Measurements from ENCODE around the gene EHBP1L1.

EHBP1L1 gene

GRCh38 chr11:65616575-65617001 lies 40.7 kb downstream of the EHBP1L1 start:
- DNase-seq (ENCODE audit: low read depth in 3 of 3) = no peak

GRCh38 chr11:65617136-65617850 lies 41.4 kb downstream of the EHBP1L1 start:
- no peak for DNase-seq (ENCODE audit: low read depth in 3 of 3)

DNA sequence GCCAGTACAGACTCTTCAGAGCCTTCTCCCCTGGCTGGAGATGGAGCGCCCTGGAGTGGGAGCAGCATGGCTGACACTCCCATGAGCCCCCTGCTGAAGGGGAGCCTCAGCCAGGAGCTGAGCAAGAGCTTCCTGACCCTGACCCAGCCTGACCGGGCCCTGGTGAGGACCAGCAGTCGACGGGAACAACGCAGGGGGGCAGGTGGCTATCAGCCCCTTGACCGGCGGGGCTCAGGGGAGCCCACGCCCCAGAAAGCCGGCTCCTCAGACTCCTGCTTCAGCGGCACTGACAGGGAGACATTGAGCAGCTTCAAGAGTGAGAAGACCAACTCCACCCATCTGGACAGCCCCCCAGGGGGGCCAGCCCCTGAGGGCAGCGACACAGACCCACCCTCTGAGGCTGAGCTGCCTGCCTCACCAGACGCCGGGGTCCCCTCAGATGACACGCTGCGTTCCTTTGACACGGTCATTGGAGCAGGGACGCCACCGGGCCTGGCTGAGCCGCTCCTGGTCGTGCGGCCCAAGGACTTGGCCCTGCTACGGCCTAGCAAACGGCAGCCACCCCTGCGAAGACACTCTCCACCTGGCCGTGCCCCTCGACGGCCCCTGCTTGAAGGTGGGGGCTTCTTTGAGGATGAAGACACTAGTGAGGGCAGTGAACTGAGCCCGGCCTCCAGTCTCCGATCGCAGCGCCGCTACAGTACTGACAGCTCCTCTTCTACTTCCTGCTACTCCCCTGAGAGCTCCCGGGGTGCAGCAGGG lies 42.3 kb downstream of the EHBP1L1 start:
- no peak for DNase-seq (ENCODE audit: low read depth in 3 of 3)

DNA sequence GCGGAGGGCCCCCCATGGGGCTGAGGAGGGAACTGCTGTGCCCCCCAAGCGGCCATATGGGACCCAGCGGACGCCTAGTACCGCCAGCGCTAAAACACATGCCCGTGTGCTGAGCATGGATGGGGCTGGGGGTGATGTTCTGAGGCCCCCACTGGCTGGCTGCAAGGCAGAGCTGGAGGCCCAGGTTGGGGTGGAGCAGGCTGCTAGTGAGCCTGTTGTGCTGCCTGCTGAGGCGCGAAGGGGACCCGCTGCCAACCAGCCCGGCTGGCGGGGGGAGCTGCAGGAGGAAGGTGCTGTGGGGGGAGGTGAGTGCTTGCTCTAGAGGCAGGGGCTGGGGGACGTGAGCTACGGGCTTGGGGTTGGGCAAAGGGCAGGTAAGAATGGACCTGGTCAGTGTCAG lies 42.9 kb downstream of the EHBP1L1 start:
- DNase-seq (ENCODE audit: low read depth in 3 of 3) = no peak

DNA sequence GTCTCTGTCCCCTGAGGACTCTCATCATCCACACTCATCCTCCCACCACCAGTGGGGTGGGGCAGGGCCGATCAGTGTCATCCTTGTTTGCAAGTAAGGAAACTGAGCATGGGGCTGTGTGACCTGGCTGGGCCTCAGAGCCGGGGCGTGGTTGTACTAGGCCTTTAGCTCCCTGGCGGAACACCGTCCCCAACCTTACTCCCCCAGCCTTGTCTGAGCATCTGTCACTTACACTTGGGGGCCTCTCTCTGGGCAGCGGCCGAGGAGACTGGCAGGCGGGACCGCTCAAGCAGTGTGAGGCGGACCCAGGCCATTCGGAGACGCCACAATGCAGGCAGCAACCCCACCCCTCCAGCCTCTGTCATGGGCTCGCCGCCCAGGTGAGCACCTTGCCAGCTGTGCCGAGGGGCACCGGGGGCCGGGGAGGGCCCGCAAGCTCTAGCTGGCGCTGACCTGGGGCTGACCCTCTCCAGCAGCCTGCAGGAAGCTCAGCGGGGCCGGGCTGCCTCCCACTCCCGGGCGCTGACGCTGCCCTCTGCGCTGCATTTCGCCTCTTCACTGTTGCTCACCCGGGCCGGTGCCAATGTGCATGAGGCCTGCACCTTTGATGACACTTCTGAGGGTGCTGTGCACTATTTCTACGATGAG lies 43.6 kb downstream of the EHBP1L1 start:
- no peak for DNase-seq (ENCODE audit: low read depth in 3 of 3)

GRCh38 chr11:65620666-65621065 lies 44.8 kb downstream of the EHBP1L1 start:
- DNase-seq (ENCODE audit: low read depth in 3 of 3) = no peak

DNA sequence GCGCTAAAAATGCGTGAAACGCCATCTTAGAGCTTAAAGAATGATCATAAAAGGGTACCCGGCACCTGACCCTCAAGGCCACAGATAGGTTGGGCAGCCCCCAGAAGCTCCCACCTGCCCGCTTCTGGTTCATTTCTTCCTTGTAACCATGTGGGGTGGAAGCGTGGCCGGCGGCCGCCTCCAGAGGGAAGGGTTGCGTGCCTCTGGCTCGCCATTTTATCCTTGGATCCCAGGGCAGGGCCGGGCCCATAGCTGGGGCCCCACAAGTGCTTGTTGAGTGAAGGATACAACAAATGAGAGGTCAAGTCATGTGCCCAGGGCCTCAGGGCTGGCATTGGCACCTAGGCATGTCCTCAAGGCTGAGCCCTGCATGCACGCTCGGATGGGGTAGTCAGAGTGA lies 45.6 kb downstream of the EHBP1L1 start:
- no peak for DNase-seq (ENCODE audit: low read depth in 3 of 3)

GRCh38 chr11:65622011-65622410 lies 46.2 kb downstream of the EHBP1L1 start:
- DNase-seq (ENCODE audit: low read depth in 3 of 3) = no peak

DNA sequence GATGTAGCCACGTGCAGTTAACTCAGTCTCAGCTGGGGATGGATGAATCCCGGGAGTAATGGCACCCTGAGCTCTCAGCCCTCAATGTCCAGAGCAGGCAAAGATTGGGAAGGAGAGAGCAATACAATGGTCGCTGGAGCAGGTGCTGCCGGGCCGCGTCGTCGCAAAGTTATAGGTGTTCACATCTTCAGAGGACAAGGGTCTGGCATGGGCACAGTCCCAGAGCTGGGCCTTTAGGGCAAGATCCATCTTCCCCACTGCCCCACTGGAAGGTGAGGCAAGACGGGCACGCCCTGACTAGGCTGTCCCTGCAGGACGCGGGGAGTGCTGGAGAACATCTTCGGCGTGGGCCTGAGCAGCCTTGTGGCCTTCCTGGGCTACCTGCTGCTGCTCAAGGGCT lies 47.3 kb downstream of the EHBP1L1 start:
- no peak for DNase-seq (ENCODE audit: low read depth in 3 of 3)

DNA sequence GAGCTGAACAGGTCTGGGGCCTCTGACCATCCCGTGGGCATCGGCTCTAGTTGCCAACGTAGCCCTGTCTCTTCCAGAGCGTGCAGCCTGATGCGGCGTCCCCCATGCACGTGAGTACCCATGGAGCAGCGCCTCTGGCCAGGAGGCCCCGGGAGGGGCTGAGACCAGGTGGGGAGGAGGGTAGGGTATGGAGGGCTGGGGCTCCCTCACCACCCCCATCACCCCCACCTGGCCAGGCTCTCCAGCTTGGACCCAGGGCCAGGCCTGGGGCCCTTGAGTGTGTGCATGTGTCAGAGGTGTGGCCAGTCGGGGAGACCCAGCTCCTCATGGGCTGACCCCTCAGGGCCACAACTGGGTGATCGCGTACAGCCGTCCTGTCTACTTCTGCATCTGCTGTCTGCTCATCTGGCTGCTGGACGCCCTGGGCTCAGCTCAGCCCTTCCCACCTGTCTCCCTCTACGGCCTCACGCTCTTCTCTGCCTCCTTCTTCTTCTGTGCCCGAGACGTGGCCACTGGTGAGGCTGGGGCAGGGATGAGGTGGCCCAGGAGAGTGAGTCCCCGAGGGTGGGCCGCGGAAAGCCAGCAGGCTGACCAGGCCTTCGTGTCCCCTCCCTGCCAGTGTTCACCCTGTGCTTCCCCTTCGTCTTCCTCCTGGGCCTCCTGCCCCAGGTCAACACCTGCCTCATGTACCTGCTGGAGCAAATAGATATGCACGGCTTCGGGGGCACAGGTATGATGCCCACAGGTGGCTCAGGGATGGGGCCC lies 48.2 kb downstream of the EHBP1L1 start:
- DNase-seq (ENCODE audit: low read depth in 3 of 3) = no peak

- no peak for DNase-seq (ENCODE audit: low read depth in 3 of 3)
Measured at GRCh38 chr11:65624931-65625627, 49.2 kb downstream of the EHBP1L1 start.

GRCh38 chr11:65625628-65626342 lies 49.9 kb downstream of the EHBP1L1 start:
- no peak for DNase-seq (ENCODE audit: low read depth in 3 of 3)

- no peak for DNase-seq (ENCODE audit: low read depth in 3 of 3)
Measured at GRCh38 chr11:65627202-65627601, 51.3 kb downstream of the EHBP1L1 start.

DNA sequence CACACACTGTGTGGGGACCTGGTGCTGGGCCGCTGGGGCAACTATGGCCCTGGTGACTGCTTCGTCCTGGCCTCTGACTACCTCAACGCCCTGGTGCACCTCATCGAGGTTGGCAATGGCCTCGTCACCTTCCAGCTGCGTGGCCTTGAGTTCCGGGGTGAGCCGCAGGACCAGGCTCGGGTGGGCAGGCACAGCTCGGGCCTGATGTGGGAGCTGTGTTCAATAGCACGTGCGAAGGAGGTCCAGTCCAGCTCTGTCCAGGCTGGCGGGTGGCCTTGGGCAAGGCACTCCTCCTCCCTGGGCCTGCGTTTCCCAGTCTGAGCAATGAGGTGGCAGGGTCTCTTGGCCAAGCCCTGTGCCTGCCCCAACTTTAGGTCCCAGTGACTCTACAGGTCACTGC lies 53.7 kb downstream of the EHBP1L1 start:
- no peak for DNase-seq (ENCODE audit: low read depth in 3 of 3)

DNA sequence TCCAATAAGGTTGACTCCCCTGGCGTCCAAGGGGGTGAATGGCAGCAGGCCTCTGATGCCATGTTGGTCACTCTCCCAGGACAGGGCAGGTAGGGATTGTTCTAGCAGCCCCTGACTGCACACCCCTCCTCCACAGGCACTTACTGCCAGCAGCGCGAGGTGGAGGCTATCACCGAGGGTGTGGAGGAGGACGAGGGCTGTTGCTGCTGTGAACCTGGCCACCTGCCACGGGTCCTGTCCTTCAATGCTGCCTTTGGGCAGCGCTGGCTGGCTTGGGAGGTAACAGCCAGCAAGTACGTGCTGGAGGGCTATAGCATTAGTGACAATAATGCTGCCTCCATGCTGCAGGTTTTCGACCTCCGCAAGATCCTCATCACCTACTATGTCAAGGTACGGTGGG lies 54.4 kb downstream of the EHBP1L1 start:
- no peak for DNase-seq (ENCODE audit: low read depth in 3 of 3)

GRCh38 chr11:65633390-65634108 lies 57.7 kb downstream of the EHBP1L1 start:
- no peak for DNase-seq (ENCODE audit: low read depth in 3 of 3)

- no peak for DNase-seq (ENCODE audit: low read depth in 3 of 3)
Measured at GRCh38 chr11:65634109-65634436, 58.2 kb downstream of the EHBP1L1 start.

DNA sequence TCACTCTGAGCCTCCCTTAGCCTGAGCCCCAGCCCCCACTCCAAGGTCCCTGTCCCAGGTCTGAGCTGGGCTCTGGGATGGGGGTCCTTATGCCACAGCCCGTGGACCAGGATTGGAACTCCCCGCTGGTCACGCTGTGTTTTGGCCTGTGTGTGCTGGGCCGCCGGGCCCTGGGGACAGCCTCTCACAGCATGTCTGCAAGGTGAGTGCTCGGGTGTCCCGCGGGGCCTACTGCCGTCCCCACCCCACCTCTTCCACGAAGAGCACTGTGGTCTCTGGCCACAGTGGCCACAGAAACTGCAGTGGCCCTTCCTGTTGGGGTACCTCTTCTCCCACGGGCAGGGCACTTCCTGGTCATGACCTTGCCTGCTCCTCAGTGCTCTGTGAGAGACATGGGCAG lies 58.6 kb downstream of the EHBP1L1 start:
- no peak for DNase-seq (ENCODE audit: low read depth in 3 of 3)

GRCh38 chr11:65634905-65635731 lies 59.3 kb downstream of the EHBP1L1 start:
- no peak for DNase-seq (ENCODE audit: low read depth in 3 of 3)

Data from stimulated activated CD4-positive, alpha-beta T cell treated with anti-CD3 and anti-CD28 coated beads, TNF-alpha, amount 100 ng/mL, for 4 hours (primary cell).